A549 (cell line): ENCODE data around the gene PPM1H. TPM values are rescaled to one million over a fixed set of nuclear protein-coding genes. Genes with fewer than 3 reads are reported as not detected.
A peak's percentile ranks its signal among the peaks of the same experiment; 100 is the strongest.

Source experiments
- ATAC-seq, 2 experiments: fragments of 200-7000 bp in 1 of 2; fragments of >200 bp in 1 of 2; cut with Nextera tagmentation in 1 of 2; cut with Tn5 transposase in 1 of 2; 3 replicates each; pipeline versions ENCODE4 v1.8.0 to v1.9.1; 2018 to 2020; ENCODE audit warnings: mild to moderate bottlenecking in 1 of 2, moderate library complexity in 1 of 2
- CTCF ChIA-PET: fragments of 300-600 bp; sonication (Branson Sonifier 250); formaldehyde crosslinking; extraction: SDS; loops from one replicate; lab custom pipeline; 2021; ENCODE audit warnings: antibody characterized with exemption, inconsistent platforms; lab: Yijun Ruan, JAX
- POLR2A ChIA-PET: fragments of 350-600 bp; formaldehyde crosslinking; extraction: SDS; loops from one replicate; lab custom pipeline; 2021; ENCODE audit warnings: antibody characterized with exemption, inconsistent platforms; lab: Yijun Ruan, JAX
- DNase-seq, 2 experiments: peaks; one replicate each; pipeline versions ENCODE4 v3.0.0 to v3.0.0-alpha.2; 2011 to 2016; ENCODE audit warnings: low read depth in 1 of 2, low spot score in 1 of 2
- FAIRE-seq: peaks from 2 replicates; lab custom pipeline; 2011; peaks lifted over from hg19 to GRCh38; lab: Jason Lieb, UNC
- H3K27ac ChIP-seq, 2 experiments: fragments of >200 bp; sonication (Bioruptor Twin); formaldehyde crosslinking; 3 replicates each; pipeline ENCODE4 v1.5.1; 2016 to 2017
- H3K4me1 ChIP-seq: fragments of >200 bp; sonication (Bioruptor Twin); formaldehyde crosslinking; 3 replicates; pipeline ENCODE4 v1.6.1; 2016
- H3K4me2 ChIP-seq: fragments of >200 bp; sonication (Bioruptor Twin); formaldehyde crosslinking; 3 replicates; pipeline ENCODE4 v1.6.1; 2016
- H3K4me3 ChIP-seq: fragments of >200 bp; sonication (Bioruptor Twin); formaldehyde crosslinking; 3 replicates; pipeline ENCODE4 v1.5.1; 2016
- H3K9me3 ChIP-seq: fragments of >200 bp; sonication (Bioruptor Twin); formaldehyde crosslinking; 3 replicates; pipeline ENCODE4 v1.6.1; 2016
- ATOH8 ChIP-seq: fragments of 250-450 bp; sonication (Bioruptor Pico); IDR thresholded peaks from 2 replicates; pipeline ENCODE4 v1.5.0; 2020; ENCODE audit warnings: low read depth, mild to moderate bottlenecking, moderate library complexity
- CBX2 ChIP-seq: fragments of 200-600 bp; sonication (generic); IDR thresholded peaks from 2 replicates; pipeline ENCODE4 v1.6.1; 2016; ENCODE audit warnings: low read depth, mild to moderate bottlenecking, borderline replicate concordance
- CHD4 ChIP-seq: fragments of 200-600 bp; sonication (generic); IDR thresholded peaks from 2 replicates; pipeline ENCODE4 v1.6.1; 2016; ENCODE audit warnings: antibody characterized with exemption, mild to moderate bottlenecking, borderline replicate concordance
- EP300 ChIP-seq, 2 experiments: fragments of >200 bp; sonication (Bioruptor Twin); formaldehyde crosslinking; IDR thresholded peaks; 2 replicates in 1 of 2; 3 replicates in 1 of 2; pipeline ENCODE4 v1.6.1; 2016 to 2017
- FOXS1 ChIP-seq: fragments of 250-450 bp; sonication (Bioruptor Pico); IDR thresholded peaks from 2 replicates; pipeline ENCODE4 v1.5.0; 2020; ENCODE audit warnings: mild to moderate bottlenecking, moderate library complexity
- HMGXB4 ChIP-seq: fragments of 250-450 bp; sonication (Bioruptor Pico); IDR thresholded peaks from 2 replicates; pipeline ENCODE4 v1.5.0; 2021; ENCODE audit warnings: mild to moderate bottlenecking, moderate library complexity, borderline replicate concordance
- HOXB5 ChIP-seq: fragments of 250-450 bp; sonication (Bioruptor Pico); IDR thresholded peaks from 2 replicates; pipeline ENCODE4 v1.5.0; 2020; ENCODE audit warnings: mild to moderate bottlenecking, moderate library complexity
- JUN ChIP-seq, 2 experiments: fragments of >200 bp; sonication (Bioruptor Twin); formaldehyde crosslinking; IDR thresholded peaks; 2 replicates in 1 of 2; 3 replicates in 1 of 2; pipeline ENCODE4 v1.6.1; 2016 to 2017
- JUNB ChIP-seq: fragments of >200 bp; sonication (Bioruptor Twin); formaldehyde crosslinking; IDR thresholded peaks from 2 replicates; pipeline ENCODE4 v1.6.1; 2016
- KDM1A ChIP-seq: fragments of 200-600 bp; sonication (generic); IDR thresholded peaks from 2 replicates; pipeline ENCODE4 v1.6.1; 2016; ENCODE audit warnings: low read depth, mild to moderate bottlenecking
- KDM5A ChIP-seq: fragments of 200-600 bp; sonication (generic); IDR thresholded peaks from 2 replicates; pipeline ENCODE4 v1.6.1; 2016; ENCODE audit warnings: antibody characterized with exemption, mild to moderate bottlenecking
- MYC ChIP-seq: IDR thresholded peaks from 2 replicates; pipeline ENCODE4 v1.6.1; 2012; ENCODE audit warnings: mild to moderate bottlenecking, inconsistent platforms, low read length, improper control_type of control experiment, borderline replicate concordance
- PBX3 ChIP-seq: IDR thresholded peaks from 2 replicates; pipeline ENCODE4 v1.6.1; 2012
- RARB ChIP-seq: fragments of 250-450 bp; sonication (Bioruptor Pico); IDR thresholded peaks from 2 replicates; pipeline ENCODE4 v1.8.0; 2021; ENCODE audit warnings: mild to moderate bottlenecking, moderate library complexity
- RCOR1 ChIP-seq: fragments of 150-350 bp; IDR thresholded peaks from 2 replicates; pipeline ENCODE4 v1.6.1; 2014; ENCODE audit warnings: antibody characterized with exemption, low read length, low read depth
- RNF2 ChIP-seq: fragments of 200-600 bp; sonication (generic); IDR thresholded peaks from 2 replicates; pipeline ENCODE4 v1.6.1; 2016; ENCODE audit warnings: low read depth, mild to moderate bottlenecking, antibody characterized with exemption, moderate library complexity, borderline replicate concordance
- TFCP2L1 ChIP-seq: fragments of 250-450 bp; sonication (Bioruptor Pico); IDR thresholded peaks from 2 replicates; pipeline ENCODE4 v1.5.0; 2021; ENCODE audit warnings: mild to moderate bottlenecking
- USF2 ChIP-seq: fragments of 450-650 bp; IDR thresholded peaks from 2 replicates; pipeline ENCODE4 v1.6.1; 2014; ENCODE audit warnings: antibody characterized with exemption
- ZNF302 ChIP-seq: fragments of 250-450 bp; sonication (Bioruptor Pico); IDR thresholded peaks from 2 replicates; pipeline ENCODE4 v1.9.0; 2021; ENCODE audit warnings: inconsistent platforms, mild to moderate bottlenecking, moderate library complexity
- WGBS: methylation state at CpG from one replicate; pipeline ENCODE4 v1.1.6; 2017; ENCODE audit errors: missing lambda C conversion rate; 5-methylcytosine and 5-hydroxymethylcytosine counted together
- polyA plus RNA-seq, 4 experiments: library from polyadenylated mRNA; depleted of rRNA in 3 of 4; stranded (reverse); fragments of >200 nt; fragmentation: RNase III in 1 of 4; extraction: RNeasy Plus Mini Kit Qiagen cat#74134 plus additional on column Dnase treatment in 1 of 4; gene quantifications; 2 replicates in 3 of 4; 3 replicates in 1 of 4; pipeline ENCODE4 v1.2.3, GENCODE V29; 2011 to 2017

The PPM1H gene
- polyA plus RNA-seq, 2 of the 4 experiments (the other 2 are of a cell fraction): 7.8 TPM

- TF ChIP-seq RARB (no peak), ATOH8 (CRISPR knock-in tag) (no peak), USF2 (peak; percentile 20; the same call in 1 of the 2 replicates)
- H3K27ac ChIP-seq: peak overlapping the region; percentile 94 to 98; a peak in 5 of 6 replicates
- WGBS: 95% methylated on average over 4 of the region's 4 CpGs
- no peaks in the 10 kb centered on the region for H3K9me3 ChIP-seq
- ATAC-seq (no peak), DNase-seq (no peak), FAIRE-seq (no peak)
- ChIA-PET POLR2A (interaction anchor here (1.0 kb wide), 1 partner anchor 9 kb away, joined by 6 read pairs; no protein-coding TSS in a partner anchor), CTCF (interaction anchor here (1.1 to 1.6 kb wide), 3 partner anchors 18 to 82 kb away, joined by 3 to 4 read pairs (median 3); no protein-coding TSS in a partner anchor)
- H3K4me1 ChIP-seq: peaks cover 81% of the 10 kb centered on the region
- H3K4me2 ChIP-seq: no peak overlapping the region
- no peak overlapping the region for H3K4me3 ChIP-seq
Observed at GRCh38 chr12:62713723-62714122, 221.2 kb downstream of the PPM1H start.

- WGBS: 72% methylated on average over 8 of the region's 8 CpGs
- peak overlapping the region; percentile 16; the same call in 2 of the 3 replicates for H3K4me2 ChIP-seq
- ChIA-PET CTCF (interaction anchor here (1.0 to 1.6 kb wide), 7 partner anchors 17 to 86 kb away, joined by 3 to 5 read pairs (median 3); no protein-coding TSS in a partner anchor), POLR2A (interaction anchor here (1.0 to 1.2 kb wide), 2 partner anchors 9 to 19 kb away, joined by 3 to 6 read pairs; no protein-coding TSS in a partner anchor)
- no peak overlapping the region for H3K4me3 ChIP-seq
- TF ChIP-seq PBX3 (no peak), KDM5A (no peak), CHD4 (no peak), KDM1A (no peak), EP300 (IDR thresholded peaks at IDR 0.05) (no peak), USF2 (no peak), RARB (no peak), TFCP2L1 (no peak), MYC (no peak), HMGXB4 (CRISPR knock-in tag) (no peak)
- DNase-seq (no peak), FAIRE-seq (no peak), ATAC-seq (no peak; a peak in 1 of 6 replicates)
- peaks cover 73% of the 10 kb centered on the region for H3K4me1 ChIP-seq
- H3K9me3 ChIP-seq: no peaks in the 10 kb centered on the region
- H3K27ac ChIP-seq: peak overlapping the region; percentile 94 to 98
Observed at GRCh38 chr12:62712681-62713573, 222.0 kb downstream of the PPM1H start.

GRCh38 chr12:62711631-62712241, 223.2 kb downstream of the PPM1H start:
- POLR2A ChIA-PET: no interaction called here
- peak overlapping the region; percentile 42 to 94; a peak in 4 of 6 replicates for H3K27ac ChIP-seq

More at GRCh38 chr12:62711631-62712241, 223.2 kb downstream of the PPM1H start:
- Histone ChIP-seq H3K4me3 (no peak overlapping the region), H3K4me1 (peaks cover 61% of the 10 kb centered on the region), H3K4me2 (no peak overlapping the region), H3K9me3 (no peaks in the 10 kb centered on the region)
- FAIRE-seq: no peak
- 78% methylated on average over 10 of the region's 10 CpGs for WGBS
- TF ChIP-seq JUN (IDR thresholded peaks at IDR 0.05) (no peak), PBX3 (0 out of 2 replicates have a peak, but pooled peaks have one; percentile 38), JUNB (no peak), FOXS1 (CRISPR knock-in tag) (no peak), HOXB5 (CRISPR knock-in tag) (peak; percentile 73; the same call in 1 of the 2 replicates), RNF2 (no peak), CBX2 (no peak), ZNF302 (no peak), RCOR1 (no peak)
- DNase-seq: no peak
- CTCF ChIA-PET: interaction anchor here (1.1 to 3.6 kb wide), 3 partner anchors 82 to 130 kb away, joined by 3 to 14 read pairs (median 3); no protein-coding TSS in a partner anchor
- no peak for ATAC-seq
